Subcutaneous abdominal adipose tissue (tissue), 5 donors: ENCODE measurements around the gene LRTM2.

Source experiments
- H3K27ac ChIP-seq: one replicate; pipeline ENCODE4 v1.7.0; 2013; ENCODE audit warnings: low read depth, mild to moderate bottlenecking, inconsistent platforms, low read length, moderate library complexity
- H3K27me3 ChIP-seq, 5 donors: one replicate each; pipeline ENCODE4 v1.7.0; 2013; ENCODE audit warnings: low read length in 5 of 5, inconsistent platforms in 1 of 5; ENCODE audit not compliant: control insufficient read depth in 5 of 5, insufficient read depth in 4 of 5
- H3K36me3 ChIP-seq, 5 donors: one replicate each; pipeline ENCODE4 v1.7.0; 2013; ENCODE audit warnings: low read length in 5 of 5; ENCODE audit not compliant: control insufficient read depth in 5 of 5, insufficient read depth in 5 of 5
- H3K4me1 ChIP-seq, 5 donors: one replicate each; pipeline ENCODE4 v1.7.0; 2013; ENCODE audit warnings: low read length in 5 of 5, mild to moderate bottlenecking in 3 of 5, moderate library complexity in 1 of 5; ENCODE audit not compliant: control insufficient read depth in 5 of 5, insufficient read depth in 5 of 5
- H3K4me3 ChIP-seq, 5 donors: one replicate each; pipeline ENCODE4 v1.7.0; 2013; ENCODE audit warnings: low read length in 5 of 5, low read depth in 1 of 5
- H3K9ac ChIP-seq, 5 donors: one replicate each; pipeline ENCODE4 v1.7.0; 2013; ENCODE audit warnings: low read length in 5 of 5, mild to moderate bottlenecking in 4 of 5, moderate library complexity in 3 of 5
- H3K9me3 ChIP-seq, 5 donors: one replicate each; pipeline ENCODE4 v1.7.0; 2013; ENCODE audit warnings: low read length in 5 of 5; ENCODE audit not compliant: control insufficient read depth in 5 of 5
- donor health status: healthy.
- donor health status: healthy.
- donor health status: healthy.
- donor health status: healthy.
- donor health status: healthy.

Gene LRTM2

DNA sequence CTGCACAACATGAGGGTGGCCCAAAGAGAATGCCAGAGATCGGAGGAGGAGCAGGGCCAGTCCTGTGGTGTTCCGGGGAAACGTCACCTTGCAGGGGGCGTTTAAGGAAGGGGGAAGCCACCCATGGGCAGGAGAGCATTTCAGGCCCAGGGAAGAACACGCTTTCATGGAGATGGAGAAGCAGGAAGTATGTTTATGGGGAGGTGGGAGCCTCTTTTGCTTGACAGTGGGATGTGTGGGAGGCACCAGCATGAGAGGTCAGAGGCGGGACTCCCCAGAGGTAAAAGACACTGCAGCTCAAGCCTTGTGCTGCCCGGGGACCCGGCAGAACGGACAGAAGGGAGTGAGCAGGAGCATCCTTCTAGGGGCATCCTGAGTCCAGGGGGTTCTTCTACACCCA is 1.3 kb upstream of the LRTM2 start:
- H3K4me1 ChIP-seq, result peaks cover 0 to 7% (median 6%) of the 10 kb centered on the region in 5 donors
- H3K36me3 ChIP-seq, result no peaks in the 10 kb centered on the region
- H3K4me3 ChIP-seq, result no peak overlapping the region
- H3K9ac ChIP-seq, result no peak overlapping the region
- H3K27ac ChIP-seq, result no peak overlapping the region
- H3K27me3 ChIP-seq, result peaks cover 24 to 50% (median 44%) of the 10 kb centered on the region in 5 donors
- no peaks in the 10 kb centered on the region for H3K9me3 ChIP-seq

DNA sequence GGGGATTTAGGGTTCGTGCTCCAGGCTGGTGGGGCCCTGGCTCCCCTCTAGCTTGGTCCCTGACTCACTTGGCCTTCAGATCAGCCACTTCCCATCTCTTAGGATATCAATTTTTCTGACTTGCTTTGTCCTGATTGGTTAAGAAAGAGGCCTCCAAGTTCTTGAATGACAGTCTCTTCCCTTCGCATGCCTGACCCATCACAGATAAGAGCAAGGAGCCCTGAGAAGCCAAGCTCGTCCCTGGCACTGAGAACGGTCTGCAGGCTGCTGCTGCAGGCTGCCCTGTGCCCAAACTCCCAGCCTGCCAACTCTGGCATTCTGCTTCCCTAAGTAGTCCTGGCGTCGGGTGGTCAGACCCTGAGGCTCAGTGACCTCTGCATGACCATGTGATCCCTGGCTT is 794 bp upstream of the LRTM2 start:
- peaks cover 24 to 54% (median 44%) of the 10 kb centered on the region in 5 donors for H3K27me3 ChIP-seq
- no peak overlapping the region for H3K4me3 ChIP-seq
- no peak overlapping the region for H3K27ac ChIP-seq
- peaks cover 0 to 3% (median 1%) of the 10 kb centered on the region in 5 donors for H3K4me1 ChIP-seq
- no peaks in the 10 kb centered on the region for H3K9me3 ChIP-seq
- no peaks in the 10 kb centered on the region for H3K36me3 ChIP-seq
- H3K9ac ChIP-seq, result no peak overlapping the region

DNA sequence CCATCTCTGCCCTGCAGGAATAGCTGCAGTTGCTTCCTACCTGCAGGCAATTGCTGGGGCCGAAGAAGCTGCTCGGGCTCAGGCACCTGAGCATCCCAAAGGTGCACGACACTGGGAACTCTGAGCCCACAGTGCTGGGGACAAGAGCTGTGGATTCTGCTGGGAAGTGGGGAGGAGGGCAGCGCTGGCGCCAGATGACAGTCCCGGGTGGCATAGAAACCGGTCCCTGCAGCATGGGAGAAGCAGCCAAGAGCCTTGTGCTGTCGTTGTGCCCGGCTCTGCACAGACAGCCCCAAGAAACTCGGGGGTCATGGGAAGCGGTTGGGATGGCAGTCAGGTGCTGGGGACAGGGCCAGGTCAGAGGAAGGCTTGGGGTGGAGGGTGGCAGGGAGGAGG is 529 bp downstream of the LRTM2 start:
- Histone ChIP-seq H3K36me3 (no peaks in the 10 kb centered on the region), H3K9ac (no peak overlapping the region), H3K27ac (no peak overlapping the region), H3K4me1 (peaks cover 0 to 3% (median 0%) of the 10 kb centered on the region in 5 donors), H3K4me3 (no peak overlapping the region), H3K9me3 (no peaks in the 10 kb centered on the region), H3K27me3 (peaks cover 24 to 61% (median 49%) of the 10 kb centered on the region in 5 donors)

DNA sequence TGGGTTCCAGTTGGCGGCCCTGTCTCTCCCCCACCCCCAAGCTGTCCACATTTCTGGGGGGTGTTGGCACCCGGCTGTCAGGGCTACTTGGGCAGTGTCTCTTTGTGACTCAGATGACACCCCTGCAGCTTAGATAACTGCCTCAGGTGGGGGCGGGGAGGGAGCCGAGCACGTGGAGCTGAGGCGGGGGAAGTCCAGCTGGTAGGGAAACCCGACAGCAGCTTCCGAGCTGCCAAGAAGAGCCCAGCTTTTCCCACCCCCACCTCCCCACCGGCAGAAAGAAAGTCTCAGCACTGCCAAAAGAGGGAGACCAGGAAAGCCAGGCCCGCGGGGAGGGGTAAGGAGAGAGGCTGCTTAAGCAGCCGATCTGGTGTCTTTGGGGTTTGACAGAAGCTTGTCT is 1.4 kb downstream of the LRTM2 start:
- peaks cover 0 to 3% (median 0%) of the 10 kb centered on the region in 5 donors for H3K4me1 ChIP-seq
- H3K4me3 ChIP-seq, result no peak overlapping the region
- H3K27ac ChIP-seq, result no peak overlapping the region
- H3K27me3 ChIP-seq, result peaks cover 24 to 57% (median 50%) of the 10 kb centered on the region in 5 donors
- H3K9me3 ChIP-seq, result no peaks in the 10 kb centered on the region
- no peaks in the 10 kb centered on the region for H3K36me3 ChIP-seq
- no peak overlapping the region for H3K9ac ChIP-seq

DNA sequence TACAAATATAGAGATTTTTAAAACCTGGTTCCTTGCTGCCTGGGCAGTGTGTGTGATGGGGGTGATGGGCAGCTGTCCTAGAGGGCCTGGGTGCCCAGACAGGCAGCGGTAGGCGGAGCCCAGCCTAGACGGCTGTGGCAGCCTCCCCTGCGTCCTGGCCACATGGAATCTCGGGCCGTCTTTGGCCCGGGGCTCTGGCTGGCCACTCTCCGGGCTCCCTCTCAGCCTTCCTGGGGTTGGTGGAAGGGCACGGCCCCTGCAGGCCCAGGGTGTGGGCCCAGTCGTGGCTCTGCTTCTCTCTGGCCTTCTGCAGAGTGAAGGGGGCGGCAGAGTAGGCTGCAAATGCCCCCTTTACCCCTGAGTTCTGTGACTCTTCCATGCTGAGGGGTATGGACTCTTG is 2.3 kb downstream of the LRTM2 start:
- Histone ChIP-seq H3K27me3 (peaks cover 29 to 63% (median 54%) of the 10 kb centered on the region in 5 donors), H3K9me3 (no peaks in the 10 kb centered on the region), H3K27ac (no peak overlapping the region), H3K4me1 (peaks cover 0 to 3% (median 0%) of the 10 kb centered on the region in 5 donors), H3K9ac (no peak overlapping the region), H3K36me3 (no peaks in the 10 kb centered on the region), H3K4me3 (no peak overlapping the region)

DNA sequence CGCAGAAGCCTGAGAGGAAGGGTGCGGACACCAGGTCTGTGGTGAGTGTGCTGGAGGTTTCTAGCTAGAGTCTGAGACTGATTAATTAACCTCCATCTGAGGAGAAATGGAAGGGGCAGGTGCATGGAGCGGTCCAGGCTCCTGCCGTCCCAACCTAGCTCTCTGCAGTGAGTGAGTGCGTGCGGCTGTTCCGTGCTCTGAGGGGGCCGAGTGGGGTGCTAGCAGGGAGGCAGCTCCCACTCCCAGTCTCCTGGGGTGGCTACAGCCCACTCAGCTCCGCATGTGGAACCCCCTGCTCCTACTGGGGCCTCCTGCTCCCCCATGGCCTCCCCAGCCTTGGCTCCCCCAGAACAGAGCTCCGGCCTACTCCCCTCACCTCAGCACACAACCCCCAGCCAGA is 2.9 kb downstream of the LRTM2 start:
- Histone ChIP-seq H3K36me3 (no peaks in the 10 kb centered on the region), H3K4me1 (peaks cover 0 to 3% (median 0%) of the 10 kb centered on the region in 5 donors), H3K9me3 (no peaks in the 10 kb centered on the region), H3K4me3 (no peak overlapping the region), H3K27ac (no peak overlapping the region), H3K9ac (no peak overlapping the region), H3K27me3 (peaks cover 29 to 65% (median 55%) of the 10 kb centered on the region in 5 donors)

DNA sequence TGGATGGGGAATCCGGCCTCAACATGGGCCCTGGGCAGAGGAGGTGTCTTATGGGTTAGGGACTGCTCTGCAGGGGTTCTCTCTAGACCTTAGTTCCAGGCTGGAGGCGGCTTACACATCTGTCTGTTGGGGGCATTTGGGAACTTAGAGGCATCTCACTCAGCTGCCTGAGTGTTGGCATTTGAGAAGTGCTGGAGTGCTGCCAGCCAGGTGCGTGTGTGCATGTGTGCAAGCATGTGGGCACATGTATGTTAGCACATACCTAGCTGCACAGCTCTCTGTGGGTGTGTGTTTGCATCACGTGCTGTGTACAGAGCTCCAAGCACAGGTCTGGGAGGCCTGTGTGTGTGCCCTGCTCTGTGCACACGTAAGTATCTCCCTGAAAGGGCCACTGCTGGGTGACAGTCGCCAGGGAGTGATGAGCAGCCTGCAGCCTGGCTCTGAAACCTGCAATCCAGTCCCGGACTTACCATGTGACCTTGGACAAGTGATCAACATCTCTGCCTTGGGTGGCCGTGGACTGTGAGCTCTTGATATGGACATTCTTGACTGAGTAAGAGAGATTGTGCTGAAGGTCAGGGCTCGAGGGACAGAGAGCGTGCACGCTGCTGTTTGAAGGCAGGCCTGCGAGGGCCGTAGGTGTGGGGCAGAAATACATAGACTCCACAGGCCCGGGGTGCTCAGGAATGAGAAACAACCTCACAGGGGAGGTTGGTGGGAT is 5.2 kb downstream of the LRTM2 start:
- H3K9ac ChIP-seq, result no peak overlapping the region
- H3K9me3 ChIP-seq, result no peaks in the 10 kb centered on the region
- H3K4me3 ChIP-seq, result no peak overlapping the region
- H3K36me3 ChIP-seq, result no peaks in the 10 kb centered on the region
- H3K27ac ChIP-seq, result no peak overlapping the region
- H3K27me3 ChIP-seq, result peaks cover 20 to 63% (median 53%) of the 10 kb centered on the region in 5 donors
- no peaks in the 10 kb centered on the region for H3K4me1 ChIP-seq

DNA sequence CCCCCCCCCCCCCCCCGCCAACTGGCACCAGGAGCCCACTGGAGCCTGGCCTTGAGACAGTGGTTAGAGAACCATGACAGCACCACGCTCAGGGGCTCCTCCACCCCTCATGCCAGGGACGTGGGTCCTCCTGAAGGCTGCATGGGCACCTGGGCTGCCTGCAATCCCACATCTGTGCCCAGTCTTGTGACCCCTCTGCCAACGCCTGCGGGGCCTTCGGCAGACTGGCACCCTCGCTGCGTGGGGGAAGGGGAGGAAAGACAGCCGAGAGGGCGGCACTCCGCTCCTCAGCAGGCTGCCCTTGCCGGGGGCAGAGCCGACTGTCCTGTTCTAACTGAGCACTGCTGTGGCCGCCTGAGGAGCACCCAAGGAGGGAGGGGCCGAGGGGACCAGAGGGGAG is 6.0 kb downstream of the LRTM2 start:
- Histone ChIP-seq H3K4me3 (no peak overlapping the region), H3K36me3 (no peaks in the 10 kb centered on the region), H3K4me1 (peaks cover 0 to 2% (median 0%) of the 10 kb centered on the region in 5 donors), H3K27ac (no peak overlapping the region), H3K27me3 (peaks cover 20 to 63% (median 51%) of the 10 kb centered on the region in 5 donors), H3K9ac (no peak overlapping the region), H3K9me3 (no peaks in the 10 kb centered on the region)

DNA sequence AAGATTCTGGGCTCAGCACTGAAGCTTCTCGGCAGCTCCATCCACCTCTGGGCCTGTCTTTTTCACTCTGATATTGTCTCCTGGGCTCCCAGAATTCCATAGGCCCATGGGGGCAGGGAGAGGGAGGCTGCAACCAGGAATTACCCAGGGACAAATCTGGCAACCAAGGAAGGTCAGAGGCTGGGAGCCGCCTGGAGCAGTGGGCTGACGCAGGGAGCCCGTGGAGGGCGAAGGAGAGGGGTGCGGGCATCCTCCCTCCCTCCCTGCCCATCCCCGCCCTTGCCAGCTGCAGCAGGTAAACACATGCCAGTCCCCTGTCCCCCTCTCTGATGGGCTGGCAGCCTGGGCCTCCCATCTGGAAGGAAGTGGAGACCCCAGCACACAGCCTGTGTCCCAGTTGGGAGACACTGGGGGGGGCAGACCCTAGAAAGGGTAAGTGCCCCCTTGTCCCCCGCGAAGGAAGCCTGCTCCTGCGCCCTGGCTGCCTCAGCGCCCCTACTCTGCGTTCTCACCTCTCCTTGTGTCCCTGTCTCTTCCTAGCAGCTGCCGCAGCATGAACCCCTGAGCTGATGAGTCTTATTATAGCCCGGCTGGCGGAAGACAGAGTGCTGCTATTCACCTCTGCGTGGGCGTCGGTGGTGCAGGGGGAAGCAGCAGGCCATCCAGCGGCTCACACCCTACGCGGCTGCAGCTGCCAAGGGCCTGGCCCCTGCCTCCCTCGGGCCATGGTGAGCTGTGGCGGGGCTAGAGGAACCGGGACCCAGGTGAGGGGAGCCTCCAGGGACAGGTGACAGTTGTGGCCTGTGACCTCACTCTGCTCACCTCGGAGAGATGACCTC is 6.7 kb downstream of the LRTM2 start:
- H3K36me3 ChIP-seq, result no peaks in the 10 kb centered on the region
- no peaks in the 10 kb centered on the region for H3K9me3 ChIP-seq
- no peak overlapping the region for H3K9ac ChIP-seq
- H3K27me3 ChIP-seq, result peaks cover 19 to 58% (median 48%) of the 10 kb centered on the region in 5 donors
- H3K4me1 ChIP-seq, result peaks cover 0 to 2% (median 0%) of the 10 kb centered on the region in 5 donors
- H3K27ac ChIP-seq, result no peak overlapping the region
- no peak overlapping the region for H3K4me3 ChIP-seq
